Hematopoietic multipotent progenitor cell (in vitro differentiated cells): ENCODE results near the gene CTAG2. TPM values are rescaled to one million over a fixed set of nuclear protein-coding genes. Genes with fewer than 3 reads are reported as not detected.
"Not testable (repeated sequence)": the region's sequence is repeated elsewhere in the genome, so short reads cannot be mapped to it uniquely, and the experiment has no call there.

Experiments used
- DNase-seq, 3 donors: peaks; one replicate each; pipeline ENCODE4 v3.0.0-alpha.2; 2011 to 2015; ENCODE audit warnings: low read depth in 2 of 3, low spot score in 2 of 3
- total RNA-seq: library from RNA; depleted of rRNA; stranded (reverse); fragments of >200 nt; gene quantifications from one replicate; pipeline ENCODE4 v1.2.3, GENCODE V29; 2012

Gene CTAG2
- total RNA-seq, 1 donor: not detected

- DNase-seq: no peak
These were observed 3.7 kb downstream of the CTAG2 start for GRCh38 chrX:154649503-154650220.

GRCh38 chrX:154648931-154649330 is 4.4 kb downstream of the CTAG2 start:
- DNase-seq: no peak

GRCh38 chrX:154645745-154646378 is 7.5 kb downstream of the CTAG2 start:
- not testable (repeated sequence) for DNase-seq

GRCh38 chrX:154643708-154644107 is 9.7 kb downstream of the CTAG2 start:
- not testable (repeated sequence) for DNase-seq

GRCh38 chrX:154641740-154642139 is 11.6 kb downstream of the CTAG2 start:
- DNase-seq: not testable (repeated sequence)

- not testable (repeated sequence) for DNase-seq
These were observed 19.7 kb downstream of the CTAG2 start for GRCh38 chrX:154633661-154634060.

- not testable (repeated sequence) for DNase-seq
These were observed 22.4 kb downstream of the CTAG2 start for GRCh38 chrX:154630949-154631348.

- DNase-seq: not testable (repeated sequence)
These were observed 24.4 kb downstream of the CTAG2 start for GRCh38 chrX:154628960-154629359.

GRCh38 chrX:154620767-154621414 is 32.5 kb downstream of the CTAG2 start:
- DNase-seq: not testable (repeated sequence)

GRCh38 chrX:154619182-154619581 is 34.2 kb downstream of the CTAG2 start, which contains the start of gene CTAG1B:
Gene CTAG1B, minus strand, starts transcription at chrX:154619282. Its CDS starts 64 bp downstream, at chrX:154619218.
- not testable (repeated sequence) for DNase-seq

GRCh38 chrX:154613586-154613985 is 39.8 kb downstream of the CTAG2 start:
- not testable (repeated sequence) for DNase-seq

GRCh38 chrX:154611146-154611545 is 42.2 kb downstream of the CTAG2 start:
- DNase-seq: not testable (repeated sequence)

- DNase-seq: not testable (repeated sequence)
These were observed 44.6 kb downstream of the CTAG2 start for GRCh38 chrX:154608823-154609222.

- not testable (repeated sequence) for DNase-seq
These were observed 45.4 kb downstream of the CTAG2 start for GRCh38 chrX:154607976-154608375.

- no peak for DNase-seq
These were observed 46.0 kb downstream of the CTAG2 start for GRCh38 chrX:154607370-154607769.

- no peak for DNase-seq
These were observed 47.8 kb downstream of the CTAG2 start for GRCh38 chrX:154605566-154605965.

GRCh38 chrX:154603438-154604430 is 49.6 kb downstream of the CTAG2 start:
- DNase-seq: peak in 2 of 3 donors; percentile 59 to 73

GRCh38 chrX:154602766-154603437 is 50.5 kb downstream of the CTAG2 start:
- no peak for DNase-seq

GRCh38 chrX:154602226-154602625 is 51.2 kb downstream of the CTAG2 start:
- DNase-seq: no peak
